Left ventricle myocardium inferior (tissue), 1 donor: Measurements from ENCODE around the gene ADAP2. TPM values are rescaled to one million over a fixed set of nuclear protein-coding genes. Genes with fewer than 3 reads are reported as not detected.
A peak's percentile ranks its signal among the peaks of the same experiment; 100 is the strongest.

Experiments used
- DNase-seq: peaks from one replicate; pipeline ENCODE4 v3.0.0-alpha.2; 2020
- H3K27ac ChIP-seq: fragments of 200-600 bp; replicated peaks from 2 replicates; pipeline ENCODE4 v1.8.0; 2021
- H3K27me3 ChIP-seq: fragments of 200-600 bp; 2 replicates; pipeline ENCODE4 v1.8.0; 2021; ENCODE audit warnings: low read depth
- H3K36me3 ChIP-seq: fragments of 200-600 bp; 2 replicates; pipeline ENCODE4 v1.8.0; 2021
- H3K4me1 ChIP-seq: fragments of 200-600 bp; 2 replicates; pipeline ENCODE4 v1.8.0; 2021
- H3K4me3 ChIP-seq: fragments of 200-600 bp; 2 replicates; pipeline ENCODE4 v1.8.0; 2021; ENCODE audit warnings: mild to moderate bottlenecking, moderate library complexity
- H3K9me3 ChIP-seq: fragments of 200-600 bp; replicated peaks from 2 replicates; pipeline ENCODE4 v1.8.0; 2021
- intact Hi-C: fragments of 100-400 bp; cut with micrococcal nuclease; formaldehyde crosslinking; loops from one replicate; pipeline ENCODE4 v1.11.0; 2022
- total RNA-seq: library from RNA; stranded (reverse); fragmentation: NEBNext Ultra II Directional; extraction: Animal tissue kit (Norgen Biotek cat#: 25700); gene quantifications from one replicate; pipeline ENCODE4 v1.2.1, GENCODE V29; 2021
- TF ChIP-seq, protein P1 (sequence below): fragments of 200-600 bp; IDR thresholded peaks from 2 replicates; pipeline ENCODE4 v1.8.0; 2021; ENCODE audit warnings: antibody characterized with exemption, mild to moderate bottlenecking, borderline replicate concordance
- donor health status: DM: no; HTN: yes; CAD: no; lungs with severe emphysema.

Gene ADAP2
- total RNA-seq, 1 donor from 2014 or later, result 7.0 TPM

DNA sequence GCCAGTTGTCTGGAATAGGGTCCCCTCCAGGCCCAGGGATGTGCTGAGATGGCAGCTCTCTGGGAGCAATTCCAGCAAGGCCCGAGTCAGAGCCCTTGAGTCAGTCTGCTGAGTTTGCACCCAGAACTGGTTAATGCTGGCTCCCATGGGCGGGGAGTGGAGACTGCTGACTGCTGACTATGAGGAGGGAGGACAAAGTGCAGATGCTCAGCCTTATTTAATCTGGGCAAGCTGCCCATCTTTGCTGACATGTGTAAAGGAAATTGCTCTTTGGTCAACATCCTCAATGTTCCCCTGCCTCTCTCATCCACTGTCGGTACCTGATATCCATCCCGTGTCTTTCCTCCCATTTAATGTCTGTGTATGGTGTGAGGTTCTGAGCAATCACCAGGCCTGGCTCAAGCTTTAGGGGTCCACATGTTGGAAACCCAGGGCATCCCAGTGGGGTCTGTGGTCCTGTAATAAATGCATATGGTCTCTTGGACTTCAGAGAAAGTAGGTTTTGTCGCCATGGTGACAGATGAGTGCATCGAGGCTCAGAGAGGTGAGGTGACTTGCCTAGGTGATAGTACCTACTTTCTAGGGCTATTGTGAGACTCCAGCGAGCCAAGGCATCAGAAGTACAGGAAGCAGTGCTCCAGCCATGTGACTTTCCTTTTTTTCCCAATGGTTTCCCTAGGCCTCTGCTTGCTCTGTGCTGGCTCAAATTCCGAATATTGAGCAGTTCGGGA lies 29.1 kb downstream of the ADAP2 start:
- TF ChIP-seq, protein P1, sequence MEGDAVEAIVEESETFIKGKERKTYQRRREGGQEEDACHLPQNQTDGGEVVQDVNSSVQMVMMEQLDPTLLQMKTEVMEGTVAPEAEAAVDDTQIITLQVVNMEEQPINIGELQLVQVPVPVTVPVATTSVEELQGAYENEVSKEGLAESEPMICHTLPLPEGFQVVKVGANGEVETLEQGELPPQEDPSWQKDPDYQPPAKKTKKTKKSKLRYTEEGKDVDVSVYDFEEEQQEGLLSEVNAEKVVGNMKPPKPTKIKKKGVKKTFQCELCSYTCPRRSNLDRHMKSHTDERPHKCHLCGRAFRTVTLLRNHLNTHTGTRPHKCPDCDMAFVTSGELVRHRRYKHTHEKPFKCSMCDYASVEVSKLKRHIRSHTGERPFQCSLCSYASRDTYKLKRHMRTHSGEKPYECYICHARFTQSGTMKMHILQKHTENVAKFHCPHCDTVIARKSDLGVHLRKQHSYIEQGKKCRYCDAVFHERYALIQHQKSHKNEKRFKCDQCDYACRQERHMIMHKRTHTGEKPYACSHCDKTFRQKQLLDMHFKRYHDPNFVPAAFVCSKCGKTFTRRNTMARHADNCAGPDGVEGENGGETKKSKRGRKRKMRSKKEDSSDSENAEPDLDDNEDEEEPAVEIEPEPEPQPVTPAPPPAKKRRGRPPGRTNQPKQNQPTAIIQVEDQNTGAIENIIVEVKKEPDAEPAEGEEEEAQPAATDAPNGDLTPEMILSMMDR, result no peak
- peaks cover 19% of the 10 kb centered on the region for H3K4me1 ChIP-seq

DNA sequence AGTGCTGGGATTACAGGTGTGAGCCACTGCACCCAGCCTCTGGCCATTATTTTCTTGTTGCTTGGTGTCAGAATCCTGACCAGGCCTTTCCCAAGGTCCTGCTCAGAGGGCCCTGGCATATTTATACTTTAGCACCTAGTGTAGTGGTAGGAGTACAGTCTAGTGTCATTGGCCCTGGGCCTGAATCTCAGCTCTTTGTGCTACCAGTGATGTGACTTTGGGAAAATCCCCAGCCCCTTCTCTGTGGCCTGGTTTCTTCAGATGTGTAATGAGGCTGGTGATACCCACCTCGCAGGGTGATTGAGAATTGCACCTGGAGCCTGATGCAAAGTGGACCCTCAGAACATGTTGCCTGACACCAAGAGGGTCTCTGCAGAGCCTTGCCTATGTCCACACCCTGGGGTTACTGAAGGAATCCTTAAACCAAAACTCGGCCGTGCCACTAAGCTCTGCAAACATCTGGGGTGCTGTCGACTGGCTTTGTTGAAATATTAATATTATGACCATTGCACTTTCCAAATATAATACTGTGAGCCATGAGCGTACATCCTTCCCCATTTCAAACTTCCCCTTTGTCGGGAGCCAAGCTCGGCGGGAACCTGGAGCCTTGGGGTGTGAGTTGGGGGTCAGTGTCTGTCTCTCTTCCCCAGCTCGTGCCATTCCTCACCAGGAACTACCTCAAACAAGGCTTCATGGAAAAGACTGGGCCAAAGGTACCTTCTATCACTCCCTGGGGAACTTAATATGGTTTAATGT lies 31.1 kb downstream of the ADAP2 start:
- H3K4me1 ChIP-seq, result peaks cover 38% of the 10 kb centered on the region
- TF ChIP-seq, protein P1, result no peak
- H3K27ac ChIP-seq, result peak overlapping the region; percentile 77

More for the DNA sequence above, 29.1 kb downstream of the ADAP2 start:
- peak; percentile 72 for DNase-seq
- no peaks in the 10 kb centered on the region for H3K9me3 ChIP-seq
- H3K4me3 ChIP-seq, result no peak overlapping the region
- no peaks in the 10 kb centered on the region for H3K27me3 ChIP-seq
- peak overlapping the region; percentile 61 for H3K27ac ChIP-seq
- intact Hi-C loops, result no loop called here
- H3K36me3 ChIP-seq, result no peaks in the 10 kb centered on the region

DNA sequence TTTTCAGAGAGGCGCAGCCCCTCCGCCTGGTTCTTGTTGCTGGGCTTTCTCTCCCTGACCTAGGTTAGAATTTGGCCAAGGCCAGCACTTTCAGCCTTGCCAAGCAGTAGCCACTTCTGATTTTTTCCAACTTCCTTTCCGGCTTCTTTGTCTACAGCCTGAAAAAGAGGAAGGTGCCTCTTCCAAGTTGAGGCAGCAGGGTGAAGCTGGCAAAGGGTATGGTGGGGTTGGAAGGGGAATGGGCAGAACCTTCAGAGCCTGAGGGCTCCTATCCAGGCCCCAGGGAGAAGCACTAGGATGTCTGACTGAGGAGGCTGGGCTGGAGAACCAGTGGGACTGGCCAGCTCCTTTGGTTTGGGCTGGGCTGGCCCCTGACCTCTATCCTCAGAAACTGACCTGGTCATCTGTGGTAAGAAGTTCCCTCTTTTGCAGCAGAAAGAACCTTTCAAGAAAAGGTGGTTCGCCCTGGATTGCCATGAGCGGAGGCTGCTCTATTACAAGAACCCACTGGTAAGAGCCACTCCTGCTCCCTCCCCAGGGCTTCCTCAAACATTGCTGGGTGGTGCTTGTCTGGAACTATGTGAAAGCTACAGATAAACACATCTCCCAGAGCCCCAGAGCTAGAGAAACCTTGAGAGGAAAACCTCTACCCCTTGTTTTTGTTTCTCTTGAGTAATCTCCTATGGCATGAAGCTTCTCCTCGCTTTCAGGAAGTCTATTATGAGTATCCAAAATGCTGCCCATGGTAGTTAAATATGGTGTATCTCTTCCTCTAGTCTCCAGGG lies 32.5 kb downstream of the ADAP2 start:
- no peak for DNase-seq
- TF ChIP-seq, protein P1, result no peak
- H3K4me1 ChIP-seq, result peaks cover 39% of the 10 kb centered on the region
- no peaks in the 10 kb centered on the region for H3K27me3 ChIP-seq
- peak overlapping the region; percentile 26 for H3K4me3 ChIP-seq
- H3K27ac ChIP-seq, result peak overlapping the region; percentile 77
- H3K9me3 ChIP-seq, result no peaks in the 10 kb centered on the region
- H3K36me3 ChIP-seq, result no peaks in the 10 kb centered on the region
- intact Hi-C loops, result no loop called here

More for the DNA sequence above, 31.1 kb downstream of the ADAP2 start:
- no peak for DNase-seq
- Histone ChIP-seq H3K4me3 (no peak overlapping the region), H3K9me3 (no peaks in the 10 kb centered on the region), H3K36me3 (no peaks in the 10 kb centered on the region), H3K27me3 (no peaks in the 10 kb centered on the region)
- intact Hi-C loops, result no loop called here

DNA sequence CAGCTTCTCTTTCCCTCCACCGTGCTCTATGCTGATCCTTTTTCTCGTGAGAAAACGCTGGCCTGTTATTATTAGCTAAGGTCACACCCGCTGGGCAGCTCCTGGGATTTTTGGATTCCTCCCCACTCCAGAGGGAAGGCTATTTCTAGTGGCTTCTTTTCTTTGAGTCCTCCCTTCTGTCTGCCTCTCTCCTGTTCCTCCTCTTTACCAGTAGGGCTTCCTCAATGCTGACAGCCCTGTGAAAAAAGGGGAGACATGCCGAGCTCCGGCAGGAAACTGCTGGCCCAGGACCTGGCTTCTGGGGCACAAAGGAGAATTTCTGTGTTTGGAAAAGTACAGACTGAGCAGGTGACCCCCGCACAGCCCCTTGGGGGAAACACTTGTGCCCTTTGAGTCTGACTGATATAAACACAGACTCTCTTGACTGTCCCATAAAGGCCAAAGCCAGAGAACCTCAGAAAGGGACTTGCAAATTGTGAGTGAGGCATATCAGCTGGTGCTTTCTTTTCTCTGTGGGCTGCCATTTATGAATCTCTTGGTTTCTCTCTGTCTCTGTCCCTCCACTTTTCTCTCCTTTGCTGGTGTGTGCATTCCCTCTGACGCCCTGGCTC lies 35.1 kb downstream of the ADAP2 start:
- intact Hi-C loops, result no loop called here
- Histone ChIP-seq H3K27ac (peak overlapping the region; percentile 77), H3K9me3 (no peaks in the 10 kb centered on the region), H3K4me1 (peaks cover 23% of the 10 kb centered on the region), H3K4me3 (peak overlapping the region; percentile 26), H3K36me3 (no peaks in the 10 kb centered on the region), H3K27me3 (no peaks in the 10 kb centered on the region)
- TF ChIP-seq, protein P1, result peak; percentile 36
- DNase-seq, result no peak

DNA sequence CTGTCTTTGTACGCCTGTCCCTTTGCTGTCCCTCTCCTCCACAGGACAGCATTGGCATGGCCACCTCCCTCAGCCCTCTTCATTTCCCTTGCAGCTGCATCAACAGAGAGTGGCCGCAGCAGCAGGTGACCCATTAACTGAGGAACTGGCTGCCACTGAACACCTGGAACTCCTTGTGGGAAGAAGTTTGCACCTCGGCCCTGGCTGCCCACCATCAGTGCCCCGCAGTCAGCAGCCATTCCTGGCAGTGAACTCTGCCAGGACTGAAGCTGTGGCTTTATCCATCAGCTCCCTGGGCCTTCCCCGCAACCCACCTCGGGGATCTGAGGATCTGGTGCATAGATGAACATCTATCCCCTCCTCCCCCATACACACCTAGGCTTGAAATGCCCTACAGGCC lies 36.0 kb downstream of the ADAP2 start:
- intact Hi-C loops, result no loop called here
- H3K4me3 ChIP-seq, result no peak overlapping the region
- H3K9me3 ChIP-seq, result no peaks in the 10 kb centered on the region
- peak overlapping the region; percentile 77 for H3K27ac ChIP-seq
- H3K4me1 ChIP-seq, result peaks cover 23% of the 10 kb centered on the region
- DNase-seq, result no peak
- TF ChIP-seq, protein P1, result no peak
- H3K36me3 ChIP-seq, result no peaks in the 10 kb centered on the region
- no peaks in the 10 kb centered on the region for H3K27me3 ChIP-seq
